Medulla oblongata (tissue), 1 donor: ENCODE measurements around the gene MTPN.

ENCODE experiments used
- DNase-seq: peaks from one replicate; pipeline ENCODE4 v3.0.0-alpha.2; 2015; ENCODE audit errors: extremely low spot score

MTPN gene

GRCh38 chr7:135977007-135977741 is at the start of gene MTPN:
Gene MTPN, minus strand, starts transcription at chr7:135977359. Its CDS starts 259 bp downstream, at chr7:135977100.
- DNase-seq: peak; percentile 99

GRCh38 chr7:136026209-136026608 is 49.0 kb upstream of the MTPN start:
- DNase-seq: no peak

GRCh38 chr7:136023134-136023869 is 46.1 kb upstream of the MTPN start:
- no peak for DNase-seq

GRCh38 chr7:136020556-136020955 is 43.4 kb upstream of the MTPN start:
- no peak for DNase-seq

GRCh38 chr7:136018104-136018503 is 40.9 kb upstream of the MTPN start:
- DNase-seq: no peak

GRCh38 chr7:136016649-136017395 is 39.7 kb upstream of the MTPN start:
- no peak for DNase-seq

GRCh38 chr7:136015638-136016037 is 38.5 kb upstream of the MTPN start:
- DNase-seq: no peak

GRCh38 chr7:136014659-136015058 is 37.5 kb upstream of the MTPN start:
- no peak for DNase-seq

- DNase-seq: no peak
Measured at GRCh38 chr7:136012238-136012637, 35.1 kb upstream of the MTPN start.

- peak; percentile 75 for DNase-seq
Measured at GRCh38 chr7:136009488-136010079, 32.4 kb upstream of the MTPN start.

GRCh38 chr7:136006208-136006607 is 29.0 kb upstream of the MTPN start:
- no peak for DNase-seq

GRCh38 chr7:136004083-136004482 is 26.9 kb upstream of the MTPN start:
- DNase-seq: no peak

- DNase-seq: no peak
Measured at GRCh38 chr7:136002802-136003201, 25.6 kb upstream of the MTPN start.

GRCh38 chr7:136000288-136000913 is 23.2 kb upstream of the MTPN start:
- DNase-seq: no peak

GRCh38 chr7:135998081-135998480 is 20.9 kb upstream of the MTPN start:
- DNase-seq: no peak

GRCh38 chr7:135995748-135996147 is 18.6 kb upstream of the MTPN start:
- DNase-seq: no peak

GRCh38 chr7:135994466-135995205 is 17.5 kb upstream of the MTPN start:
- no peak for DNase-seq

GRCh38 chr7:135993950-135994349 is 16.8 kb upstream of the MTPN start:
- no peak for DNase-seq

GRCh38 chr7:135991906-135992305 is 14.7 kb upstream of the MTPN start:
- DNase-seq: no peak

- no peak for DNase-seq
Measured at GRCh38 chr7:135991322-135991721, 14.2 kb upstream of the MTPN start.

- DNase-seq: no peak
Measured at GRCh38 chr7:135990258-135990657, 13.1 kb upstream of the MTPN start.
